IPS-18c (cell line): ENCODE measurements around the gene CHDH.
A peak's percentile ranks its signal among the peaks of the same experiment; 100 is the strongest.

Experiments used
- H3K4me3 ChIP-seq: 2 replicates; pipeline ENCODE4 v1.7.0; 2013; ENCODE audit warnings: low read depth, mild to moderate bottlenecking, low read length, moderate library complexity; ENCODE audit not compliant: insufficient read depth
- H3K9me3 ChIP-seq: one replicate; pipeline ENCODE4 v1.6.1; 2013; ENCODE audit warnings: mild to moderate bottlenecking, low read length, moderate library complexity; ENCODE audit not compliant: control insufficient read depth, insufficient read depth

The CHDH gene

DNA sequence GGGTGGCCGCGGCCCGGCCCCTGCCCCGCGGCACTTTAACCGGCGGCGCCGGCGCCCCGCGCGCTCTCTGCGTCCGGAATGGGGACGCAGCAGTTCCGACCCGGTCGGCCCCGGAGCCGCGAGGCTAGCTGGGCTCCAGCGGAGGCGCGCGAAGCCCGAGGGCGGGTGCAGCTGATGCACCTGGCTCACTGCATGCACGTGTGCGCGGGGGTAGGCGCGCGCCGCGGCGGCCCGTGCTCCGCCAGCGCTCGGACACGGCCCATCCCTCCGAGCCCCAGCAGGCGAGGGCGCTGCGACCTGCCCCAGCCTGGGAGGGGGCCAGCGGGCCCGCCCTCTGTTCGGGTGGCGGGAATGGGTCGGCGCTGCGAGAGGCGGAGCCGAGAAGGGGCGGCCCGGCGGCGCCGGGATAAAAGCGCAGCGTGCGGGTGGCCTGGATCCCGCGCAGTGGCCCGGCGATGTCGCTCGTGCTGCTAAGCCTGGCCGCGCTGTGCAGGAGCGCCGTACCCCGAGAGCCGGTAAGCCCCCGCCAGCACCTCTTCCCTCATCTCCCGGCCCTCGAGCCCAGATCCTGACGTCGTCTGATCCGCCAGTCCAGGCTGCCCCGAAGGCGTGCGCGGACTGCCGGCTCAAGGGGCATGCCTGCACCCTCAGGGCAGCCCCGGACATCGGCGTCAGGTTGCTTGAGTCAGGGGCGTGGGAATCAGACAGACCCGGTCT is at the start of gene CHDH, which contains the start of gene IL17RB:
TSS of gene CHDH (minus strand) at position 286 of the 717 bp plus-strand sequence. CDS start 22,411 bp downstream, outside the sequence.
TSS of gene IL17RB (plus strand) at position 435 of the 717 bp plus-strand sequence. CDS start at position 456, 21 bp downstream.
- Histone ChIP-seq H3K4me3 (peak within 1 kb of the TSS; percentile 66), H3K9me3 (no peaks in the 10 kb centered on the region)

DNA sequence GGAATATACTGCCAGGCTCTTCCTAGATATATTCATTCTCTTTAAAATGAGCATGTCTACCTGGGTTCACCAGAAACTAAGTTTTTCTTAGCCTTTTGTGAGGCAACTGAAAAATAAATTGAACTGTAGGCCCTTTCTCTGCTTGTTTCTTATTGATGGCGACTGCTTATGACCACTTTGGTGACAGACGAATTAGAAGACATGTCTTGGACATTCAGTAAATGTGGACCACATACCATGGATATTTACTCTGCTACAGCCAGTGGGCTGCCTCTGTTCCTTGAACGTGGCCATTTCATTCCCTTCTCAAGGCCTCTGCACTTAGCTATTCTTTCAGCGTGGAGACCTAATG is 46.0 kb upstream of the CHDH start:
- H3K4me3 ChIP-seq, result peak overlapping the region; percentile 95
- H3K9me3 ChIP-seq, result no peaks in the 10 kb centered on the region

GRCh38 chr3:53891497-53892285 is 45.5 kb upstream of the CHDH start, which contains the start of gene SELENOK:
Gene SELENOK (minus strand): TSS chr3:53891859.
- H3K4me3 ChIP-seq, result peak within 1 kb of the TSS; percentile 95
- no peaks in the 10 kb centered on the region for H3K9me3 ChIP-seq

DNA sequence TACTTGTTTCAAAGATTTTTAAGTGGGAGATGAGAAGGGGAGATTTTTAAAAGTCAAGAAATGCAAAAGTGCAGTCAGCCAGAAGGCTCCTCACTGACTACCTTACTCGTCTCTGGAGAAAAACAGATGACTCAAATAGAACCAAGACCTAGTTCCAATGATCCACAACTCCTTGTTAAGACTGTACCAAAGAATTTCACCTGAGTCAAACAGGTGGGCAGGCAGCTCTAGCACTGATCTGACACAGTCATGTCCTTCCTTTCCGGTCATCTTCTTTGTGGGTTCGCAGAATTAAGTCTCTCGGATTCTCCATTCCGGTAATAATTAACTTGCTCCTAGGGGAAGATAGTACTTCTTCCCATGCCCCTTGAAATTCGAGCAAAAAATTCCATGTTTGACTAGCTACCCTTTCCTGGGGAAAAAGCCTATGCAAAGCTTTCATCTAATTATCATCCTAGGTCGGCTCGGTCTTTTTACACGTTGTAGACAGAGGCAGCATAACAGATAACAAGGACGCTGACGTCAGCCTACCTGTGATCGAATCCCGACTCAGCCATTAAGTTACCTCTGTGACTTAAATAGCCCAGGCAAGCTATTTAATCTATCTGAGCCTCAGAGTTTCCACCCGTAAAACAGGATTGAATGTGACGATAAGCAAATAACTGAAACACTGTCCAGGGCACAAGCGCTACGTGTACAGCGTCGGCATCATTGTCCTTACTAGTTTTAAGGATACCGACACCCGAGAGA is 44.7 kb upstream of the CHDH start:
- Histone ChIP-seq H3K4me3 (peak overlapping the region; percentile 95), H3K9me3 (no peaks in the 10 kb centered on the region)

DNA sequence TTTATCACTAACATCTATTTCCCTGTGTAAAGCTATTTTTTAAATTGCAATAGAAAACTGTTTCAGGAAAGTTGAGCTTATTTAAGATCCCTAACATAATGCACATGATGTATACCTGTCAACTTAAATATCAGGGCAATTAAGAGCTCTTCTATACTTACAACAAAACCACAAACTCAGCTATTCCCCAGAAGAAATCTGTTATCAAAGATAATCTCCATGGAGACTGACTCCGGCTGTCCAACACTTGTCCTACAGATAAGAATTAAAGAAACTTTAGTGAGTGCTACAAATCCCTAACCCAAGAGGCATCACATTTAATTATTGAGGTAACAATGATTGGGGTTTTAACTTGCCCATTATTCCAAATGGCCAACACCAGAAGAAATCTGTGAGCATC is 42.0 kb upstream of the CHDH start:
- Histone ChIP-seq H3K4me3 (no peak overlapping the region), H3K9me3 (no peaks in the 10 kb centered on the region)

- no peak overlapping the region for H3K4me3 ChIP-seq
- no peaks in the 10 kb centered on the region for H3K9me3 ChIP-seq
Measured at GRCh38 chr3:53887446-53887845, 41.2 kb upstream of the CHDH start.

DNA sequence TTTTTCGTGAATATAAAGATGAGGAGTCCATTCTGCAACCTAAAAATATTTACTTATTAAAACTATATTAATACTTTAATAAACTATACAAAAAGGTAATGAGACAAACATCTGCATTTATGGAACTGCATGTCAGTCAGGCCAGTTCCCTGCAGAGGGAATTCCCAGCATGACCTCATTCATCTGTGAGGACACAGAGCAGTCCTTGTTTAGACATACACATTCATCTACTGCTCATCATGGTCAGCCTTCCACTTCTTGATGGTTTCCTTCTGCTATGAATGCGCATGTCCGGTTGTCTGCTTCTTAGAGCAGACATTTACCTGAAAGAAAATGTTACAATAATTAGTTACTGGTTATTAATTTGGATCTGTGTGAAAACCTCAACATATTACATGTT is 39.0 kb upstream of the CHDH start:
- H3K4me3 ChIP-seq, result no peak overlapping the region
- H3K9me3 ChIP-seq, result no peaks in the 10 kb centered on the region

- no peak overlapping the region for H3K4me3 ChIP-seq
- no peaks in the 10 kb centered on the region for H3K9me3 ChIP-seq
Measured at GRCh38 chr3:53884623-53885022, 38.4 kb upstream of the CHDH start.

GRCh38 chr3:53883008-53883407 is 36.8 kb upstream of the CHDH start:
- Histone ChIP-seq H3K4me3 (no peak overlapping the region), H3K9me3 (no peaks in the 10 kb centered on the region)

DNA sequence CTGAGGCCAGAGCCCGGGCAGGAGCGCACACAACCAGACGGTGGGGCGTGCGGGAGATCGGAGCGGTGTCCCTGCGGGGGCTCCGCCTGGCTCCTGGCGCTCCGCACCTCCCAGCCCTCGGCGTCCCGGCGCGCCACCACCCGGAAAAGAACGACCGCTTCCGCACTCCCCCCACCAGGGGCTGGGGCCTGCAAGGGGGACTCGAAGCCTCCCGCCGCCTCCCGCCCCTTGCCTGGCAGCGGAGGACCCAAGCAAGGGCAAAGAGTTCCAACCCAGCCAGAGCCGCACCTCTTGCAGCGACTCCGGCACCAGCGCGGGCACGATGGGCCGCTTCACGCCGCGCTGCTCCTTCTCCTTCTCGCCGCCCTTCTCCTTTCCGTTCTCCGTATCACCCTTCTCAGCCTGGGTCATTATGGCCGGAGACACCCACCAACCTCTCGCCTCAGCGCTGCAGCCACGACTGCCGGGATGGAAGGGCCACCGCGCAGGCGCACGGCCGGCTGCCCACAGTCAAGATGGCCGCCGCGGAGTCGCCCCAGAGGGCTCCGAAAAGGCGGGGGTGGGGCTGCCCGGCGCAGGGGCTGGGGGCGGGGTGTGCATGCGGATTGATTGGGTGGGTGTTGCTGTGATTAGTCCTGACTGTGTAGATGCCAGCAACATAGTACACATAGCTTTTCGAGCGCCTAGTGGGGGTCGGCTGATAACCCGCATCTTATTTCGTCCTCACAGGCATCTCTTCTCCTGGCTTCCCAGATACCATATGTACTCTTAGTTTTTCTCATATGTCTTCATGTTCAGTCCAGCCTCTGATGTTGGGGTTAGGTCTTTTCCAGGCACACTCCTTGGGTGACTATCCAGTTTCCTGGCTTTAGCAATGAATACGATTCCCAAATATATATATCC is 35.7 kb upstream of the CHDH start, which contains the start of gene ACTR8:
TSS of gene ACTR8 (minus strand) at position 462 of the 903 bp plus-strand sequence. CDS start at position 411, 51 bp downstream.
- no peaks in the 10 kb centered on the region for H3K9me3 ChIP-seq

DNA sequence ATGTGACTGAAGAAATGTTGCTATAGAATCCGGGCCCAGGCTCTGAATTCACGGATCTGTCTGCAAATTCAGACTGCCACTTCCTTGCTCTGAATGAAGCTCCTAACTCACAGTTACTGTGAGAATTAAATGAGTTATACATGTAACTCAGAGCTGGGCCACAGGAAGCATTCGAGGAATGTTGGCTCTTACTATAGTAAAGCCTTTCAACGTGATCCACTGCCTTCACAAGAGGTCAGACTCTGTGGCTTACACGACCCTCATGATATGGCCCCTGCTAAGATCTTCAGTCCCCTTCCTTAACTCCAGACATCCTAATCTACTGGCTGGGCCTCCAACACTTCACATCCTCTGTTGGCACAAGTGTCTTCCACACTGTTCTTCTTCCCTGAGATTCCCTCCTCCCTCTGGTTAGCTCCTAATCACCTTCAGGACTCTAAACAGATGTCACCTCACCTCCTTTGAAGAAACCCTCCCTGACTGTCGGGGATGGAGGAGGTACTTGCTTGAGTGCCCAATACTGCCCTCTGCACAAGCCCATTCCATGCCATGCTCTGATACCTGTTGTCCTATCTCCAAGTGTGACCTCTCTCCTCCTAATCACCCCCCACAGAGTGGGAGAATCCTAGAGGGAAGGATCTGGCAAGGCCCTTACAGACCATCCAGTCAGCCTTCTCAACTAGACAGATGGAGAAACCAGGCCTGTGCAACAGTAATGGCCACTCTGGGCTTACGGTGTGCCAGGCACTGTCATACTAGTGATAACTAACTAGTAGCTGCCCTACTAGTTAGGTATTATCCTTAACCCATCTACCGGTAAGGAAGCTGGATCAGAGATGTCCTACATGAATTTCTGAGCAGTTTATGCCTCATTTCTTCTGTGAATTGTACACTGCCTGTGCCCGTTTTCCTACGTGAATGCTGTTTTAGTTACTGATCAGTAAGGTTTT is 34.5 kb upstream of the CHDH start:
- Histone ChIP-seq H3K4me3 (peak overlapping the region; percentile 87), H3K9me3 (peaks cover 2% of the 10 kb centered on the region)

More for the DNA sequence above, 35.7 kb upstream of the CHDH start, which contains the start of gene ACTR8:
- peak within 1 kb of the TSS; percentile 87 for H3K4me3 ChIP-seq

DNA sequence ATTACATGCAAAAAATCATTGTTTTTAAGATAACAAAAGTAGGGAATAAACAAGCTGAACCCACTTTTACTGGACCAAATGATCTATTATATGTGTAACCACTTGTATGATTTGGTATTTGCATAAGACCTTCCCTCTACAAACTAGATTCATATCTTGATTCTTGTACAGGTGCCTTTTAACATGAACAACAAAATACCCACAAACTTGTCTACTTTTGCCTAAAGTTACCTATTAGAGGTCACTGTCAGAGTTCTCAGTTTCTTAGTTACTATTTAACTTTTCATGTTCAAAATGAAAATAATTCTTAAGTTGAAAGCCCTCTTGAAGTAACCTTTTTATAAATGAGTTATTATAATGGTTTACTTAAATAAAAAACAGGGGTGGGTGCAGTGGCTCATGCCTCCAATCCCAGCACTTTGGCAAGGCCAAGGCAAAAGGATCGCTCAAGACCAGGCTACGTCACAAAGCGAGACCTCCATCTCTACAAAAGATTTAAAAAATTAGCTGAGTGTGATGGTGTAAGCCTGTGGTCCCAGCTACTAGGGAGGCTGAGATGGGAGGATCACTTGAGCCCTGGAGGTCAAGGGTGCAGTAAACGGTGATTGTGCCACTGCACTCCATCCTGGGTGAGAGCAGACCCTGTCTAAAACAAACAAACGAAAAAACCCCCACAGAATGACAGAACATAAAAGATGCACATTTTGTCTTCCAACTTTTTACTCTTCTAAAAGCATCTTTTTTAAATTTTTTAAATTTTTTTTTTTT is 19.7 kb upstream of the CHDH start:
- H3K9me3 ChIP-seq, result no peaks in the 10 kb centered on the region
- no peak overlapping the region for H3K4me3 ChIP-seq

GRCh38 chr3:53863145-53863544 is 16.9 kb upstream of the CHDH start:
- no peaks in the 10 kb centered on the region for H3K9me3 ChIP-seq
- H3K4me3 ChIP-seq, result no peak overlapping the region

- Histone ChIP-seq H3K9me3 (no peaks in the 10 kb centered on the region), H3K4me3 (no peak overlapping the region)
Measured at GRCh38 chr3:53862241-53862640, 16.0 kb upstream of the CHDH start.

- Histone ChIP-seq H3K4me3 (no peak overlapping the region), H3K9me3 (no peaks in the 10 kb centered on the region)
Measured at GRCh38 chr3:53860196-53860595, 14.0 kb upstream of the CHDH start.
